Testis (tissue), 2 donors: Measurements from ENCODE around the gene LRRN4CL.

ENCODE experiments used
- CTCF ChIP-seq, 3 experiments: fragments of 450-650 bp in 2 of 3; fragments of 200-600 bp in 1 of 3; sonication (generic) in 1 of 3; IDR thresholded peaks; one replicate each; pipeline ENCODE4 v1.5.1; 2016 to 2019; ENCODE audit warnings: antibody characterized with exemption in 3 of 3, mild to moderate bottlenecking in 2 of 3, moderate library complexity in 1 of 3
- POLR2A ChIP-seq: fragments of 450-650 bp; IDR thresholded peaks from one replicate; pipeline ENCODE4 v1.6.1; 2017; ENCODE audit warnings: antibody characterized with exemption, mild to moderate bottlenecking, moderate library complexity

GRCh38 chr11:62707277-62707861 is 18.0 kb upstream of the LRRN4CL start, which contains the start of the genes BSCL2 and GNG3:
- TF ChIP-seq POLR2A (no peak), CTCF (IDR thresholded peaks at IDR 0.05) (no peak)
